ENCODE data around the gene F7. TPM values are rescaled to one million over a fixed set of nuclear protein-coding genes. Genes with fewer than 3 reads are reported as not detected.
"Not testable (repeated sequence)": the region's sequence is repeated elsewhere in the genome, so short reads cannot be mapped to it uniquely, and the experiment has no call there.

F7 gene
- total and polyA plus RNA-seq, 5 donors from 2014 or later = not detected

DNA sequence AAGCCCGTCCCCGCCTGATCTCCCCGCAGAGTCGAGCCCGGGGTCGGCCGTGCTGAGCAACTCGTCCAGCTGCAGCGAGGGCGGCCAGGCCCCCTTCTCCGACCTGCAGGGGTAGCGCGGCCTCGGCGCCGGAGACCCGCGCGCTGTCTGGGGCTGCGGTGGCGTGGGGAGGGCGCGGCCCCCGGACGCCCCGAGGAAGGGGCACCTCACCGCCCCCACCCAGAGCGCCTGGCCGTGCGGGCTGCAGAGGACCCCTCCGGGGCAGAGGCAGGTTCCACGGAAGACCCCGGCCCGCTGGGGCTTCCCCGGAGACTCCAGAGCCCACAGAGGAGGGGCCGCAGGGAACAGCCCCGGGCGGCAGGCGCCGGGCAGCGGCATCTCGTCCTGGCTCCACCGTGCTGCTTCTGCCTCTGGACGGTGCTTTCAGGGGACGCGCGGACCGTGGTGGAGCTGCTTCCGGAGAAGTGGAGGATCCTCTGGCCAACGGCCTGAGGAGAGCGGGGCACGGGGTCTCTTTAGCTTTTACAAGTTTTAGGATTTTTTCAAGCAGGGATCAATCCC is 8.8 kb upstream of the F7 start:
- Mint-ChIP-seq H3K4me1 (no peaks in the 10 kb centered on the region), H3K27me3 (no peaks in the 10 kb centered on the region), H3K4me3 (no peak overlapping the region), H3K27ac (no peak overlapping the region), H3K9me3 (peaks cover 0 to 7% (median 0%) of the 10 kb centered on the region in 7 donors), H3K36me3 (peaks cover 3% of the 10 kb centered on the region)
- H3K27me3 ChIP-seq (ENCODE audit: control insufficient read depth, insufficient read depth, low read length) = no peaks in the 10 kb centered on the region
- H3K27ac ChIP-seq (ENCODE audit: insufficient read depth, low read length, poor library complexity, severe bottlenecking) = no peak overlapping the region
- ATAC-seq (ENCODE audit: low read depth in 2 of 2) (no peak), DNase-seq (no peak)
- no peaks in the 10 kb centered on the region for H3K36me3 ChIP-seq (ENCODE audit: control insufficient read depth, insufficient read depth, low read length)
- H3K9me3 ChIP-seq (ENCODE audit: control insufficient read depth in 2 of 2, low read length in 2 of 2) = no peaks in the 10 kb centered on the region
- H3K4me1 ChIP-seq (ENCODE audit: control insufficient read depth, insufficient read depth, low read length, poor library complexity, severe bottlenecking) = no peaks in the 10 kb centered on the region
- H3K4me3 ChIP-seq (ENCODE audit: low read depth, low read length) = no peak overlapping the region

- no peaks in the 10 kb centered on the region for H3K4me1 Mint-ChIP-seq
- H3K36me3 ChIP-seq (ENCODE audit: control insufficient read depth, insufficient read depth, low read length) = no peaks in the 10 kb centered on the region
- H3K36me3 Mint-ChIP-seq = peaks cover 3% of the 10 kb centered on the region
- no peaks in the 10 kb centered on the region for H3K9me3 ChIP-seq (ENCODE audit: control insufficient read depth in 2 of 2, low read length in 2 of 2)
- ATAC-seq (ENCODE audit: low read depth in 2 of 2) (no peak), DNase-seq (no peak)
- no peaks in the 10 kb centered on the region for H3K27me3 Mint-ChIP-seq
- H3K4me3 ChIP-seq (ENCODE audit: low read depth, low read length) = no peak overlapping the region
- H3K4me3 Mint-ChIP-seq = no peak overlapping the region
- H3K9me3 Mint-ChIP-seq = peaks cover 0 to 7% (median 0%) of the 10 kb centered on the region in 7 donors
- H3K27ac Mint-ChIP-seq = peak overlapping the region in 1 of 3 donors; percentile 43
- H3K27me3 ChIP-seq (ENCODE audit: control insufficient read depth, insufficient read depth, low read length) = no peaks in the 10 kb centered on the region
- H3K27ac ChIP-seq (ENCODE audit: insufficient read depth, low read length, poor library complexity, severe bottlenecking) = no peak overlapping the region
- no peaks in the 10 kb centered on the region for H3K4me1 ChIP-seq (ENCODE audit: control insufficient read depth, insufficient read depth, low read length, poor library complexity, severe bottlenecking)
These were observed 7.9 kb upstream of the F7 start for GRCh38 chr13:113097651-113098050.

GRCh38 chr13:113098162-113098732 is 7.3 kb upstream of the F7 start:
- H3K4me1 Mint-ChIP-seq = no peaks in the 10 kb centered on the region
- no peaks in the 10 kb centered on the region for H3K27me3 ChIP-seq (ENCODE audit: control insufficient read depth, insufficient read depth, low read length)
- peak overlapping the region in 1 of 3 donors; percentile 43 for H3K27ac Mint-ChIP-seq
- H3K4me1 ChIP-seq (ENCODE audit: control insufficient read depth, insufficient read depth, low read length, poor library complexity, severe bottlenecking) = no peaks in the 10 kb centered on the region
- no peaks in the 10 kb centered on the region for H3K27me3 Mint-ChIP-seq
- no peaks in the 10 kb centered on the region for H3K36me3 ChIP-seq (ENCODE audit: control insufficient read depth, insufficient read depth, low read length)
- DNase-seq (no peak), ATAC-seq (ENCODE audit: low read depth in 2 of 2) (no peak)
- H3K36me3 Mint-ChIP-seq = peaks cover 3% of the 10 kb centered on the region
- no peak overlapping the region for H3K4me3 Mint-ChIP-seq
- H3K4me3 ChIP-seq (ENCODE audit: low read depth, low read length) = no peak overlapping the region
- peaks cover 0 to 7% (median 0%) of the 10 kb centered on the region in 7 donors for H3K9me3 Mint-ChIP-seq
- no peaks in the 10 kb centered on the region for H3K9me3 ChIP-seq (ENCODE audit: control insufficient read depth in 2 of 2, low read length in 2 of 2)
- H3K27ac ChIP-seq (ENCODE audit: insufficient read depth, low read length, poor library complexity, severe bottlenecking) = no peak overlapping the region

DNA sequence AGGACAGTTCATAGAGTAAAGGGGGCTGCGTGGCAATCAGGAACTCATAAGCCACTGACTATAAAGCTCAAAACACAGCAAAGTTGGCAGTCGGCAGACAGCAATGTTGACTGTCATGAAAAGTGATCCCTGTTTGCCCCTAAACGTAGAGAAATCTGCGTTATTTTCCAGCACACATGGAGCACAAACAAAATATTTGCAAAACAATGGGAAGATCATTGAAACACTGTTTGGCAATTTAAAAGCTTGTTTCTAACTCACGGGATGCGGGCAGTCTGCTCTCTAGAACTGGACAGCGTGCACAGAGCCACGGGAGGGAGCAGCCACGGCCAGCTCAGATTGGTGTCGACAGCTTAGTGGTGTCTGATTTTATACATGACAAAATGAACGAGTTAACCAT is 6.4 kb upstream of the F7 start:
- ATAC-seq (ENCODE audit: low read depth in 2 of 2) (no peak), DNase-seq (no peak)
- no peak overlapping the region for H3K27ac Mint-ChIP-seq
- Histone ChIP-seq H3K4me3 (ENCODE audit: low read depth, low read length) (no peak overlapping the region), H3K4me1 (ENCODE audit: control insufficient read depth, insufficient read depth, low read length, poor library complexity, severe bottlenecking) (no peaks in the 10 kb centered on the region), H3K27me3 (ENCODE audit: control insufficient read depth, insufficient read depth, low read length) (no peaks in the 10 kb centered on the region), H3K27ac (ENCODE audit: insufficient read depth, low read length, poor library complexity, severe bottlenecking) (no peak overlapping the region), H3K9me3 (ENCODE audit: control insufficient read depth in 2 of 2, low read length in 2 of 2) (no peaks in the 10 kb centered on the region), H3K36me3 (ENCODE audit: control insufficient read depth, insufficient read depth, low read length) (no peaks in the 10 kb centered on the region)
- peaks cover 0 to 7% (median 0%) of the 10 kb centered on the region in 7 donors for H3K9me3 Mint-ChIP-seq
- no peaks in the 10 kb centered on the region for H3K4me1 Mint-ChIP-seq
- no peaks in the 10 kb centered on the region for H3K27me3 Mint-ChIP-seq
- peaks cover 3% of the 10 kb centered on the region for H3K36me3 Mint-ChIP-seq
- H3K4me3 Mint-ChIP-seq = no peak overlapping the region

DNA sequence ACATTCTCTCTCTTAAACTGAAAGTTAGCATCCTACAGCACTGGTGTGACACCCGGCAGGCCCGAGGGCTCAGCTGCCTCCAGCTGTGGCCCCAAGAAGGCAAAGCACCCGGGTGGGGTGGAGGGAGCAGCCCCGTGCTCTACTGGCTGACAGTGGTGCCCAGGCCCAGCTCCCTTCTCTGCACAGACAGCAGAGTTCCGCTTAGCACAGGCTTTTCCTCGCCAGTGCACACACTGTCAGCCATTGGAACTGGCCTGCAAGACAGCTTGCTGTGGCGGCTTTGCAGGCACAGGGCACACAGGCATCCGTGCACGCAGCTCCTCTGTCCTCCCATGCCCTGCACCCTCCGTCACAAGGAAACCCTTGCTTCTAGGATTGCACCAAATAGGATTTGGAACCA is 3.3 kb upstream of the F7 start:
- H3K9me3 ChIP-seq (ENCODE audit: control insufficient read depth in 2 of 2, low read length in 2 of 2); DNase-seq; H3K27me3 ChIP-seq (ENCODE audit: control insufficient read depth, insufficient read depth, low read length); H3K4me1 ChIP-seq (ENCODE audit: control insufficient read depth, insufficient read depth, low read length, poor library complexity, severe bottlenecking); ATAC-seq (ENCODE audit: low read depth in 2 of 2); H3K36me3 ChIP-seq (ENCODE audit: control insufficient read depth, insufficient read depth, low read length); H3K36me3 Mint-ChIP-seq; H3K4me1 Mint-ChIP-seq; H3K4me3 ChIP-seq (ENCODE audit: low read depth, low read length); H3K27ac Mint-ChIP-seq; H3K27me3 Mint-ChIP-seq; H3K4me3 Mint-ChIP-seq; H3K9me3 Mint-ChIP-seq; H3K27ac ChIP-seq (ENCODE audit: insufficient read depth, low read length, poor library complexity, severe bottlenecking): not testable (repeated sequence)

GRCh38 chr13:113102727-113103126 is 2.9 kb upstream of the F7 start:
- no peaks in the 10 kb centered on the region for H3K27me3 ChIP-seq (ENCODE audit: control insufficient read depth, insufficient read depth, low read length)
- H3K27me3 Mint-ChIP-seq = no peaks in the 10 kb centered on the region
- no peaks in the 10 kb centered on the region for H3K9me3 ChIP-seq (ENCODE audit: control insufficient read depth in 2 of 2, low read length in 2 of 2)
- ATAC-seq (ENCODE audit: low read depth in 2 of 2) (no peak), DNase-seq (no peak)
- H3K9me3 Mint-ChIP-seq = peaks cover 0 to 5% (median 0%) of the 10 kb centered on the region in 7 donors
- no peak overlapping the region for H3K27ac ChIP-seq (ENCODE audit: insufficient read depth, low read length, poor library complexity, severe bottlenecking)
- no peaks in the 10 kb centered on the region for H3K36me3 Mint-ChIP-seq
- H3K36me3 ChIP-seq (ENCODE audit: control insufficient read depth, insufficient read depth, low read length) = no peaks in the 10 kb centered on the region
- H3K4me1 Mint-ChIP-seq = no peaks in the 10 kb centered on the region
- no peak overlapping the region for H3K27ac Mint-ChIP-seq
- H3K4me3 Mint-ChIP-seq = peak overlapping the region in 1 of 4 donors; percentile 62
- no peak overlapping the region for H3K4me3 ChIP-seq (ENCODE audit: low read depth, low read length)
- H3K4me1 ChIP-seq (ENCODE audit: control insufficient read depth, insufficient read depth, low read length, poor library complexity, severe bottlenecking) = no peaks in the 10 kb centered on the region

GRCh38 chr13:113103646-113104045 is 1.9 kb upstream of the F7 start:
- no peaks in the 10 kb centered on the region for H3K27me3 Mint-ChIP-seq
- no peaks in the 10 kb centered on the region for H3K27me3 ChIP-seq (ENCODE audit: control insufficient read depth, insufficient read depth, low read length)
- no peaks in the 10 kb centered on the region for H3K4me1 ChIP-seq (ENCODE audit: control insufficient read depth, insufficient read depth, low read length, poor library complexity, severe bottlenecking)
- H3K4me3 Mint-ChIP-seq = no peak overlapping the region
- H3K36me3 ChIP-seq (ENCODE audit: control insufficient read depth, insufficient read depth, low read length) = no peaks in the 10 kb centered on the region
- H3K27ac ChIP-seq (ENCODE audit: insufficient read depth, low read length, poor library complexity, severe bottlenecking) = no peak overlapping the region
- H3K36me3 Mint-ChIP-seq = no peaks in the 10 kb centered on the region
- ATAC-seq (ENCODE audit: low read depth in 2 of 2) (no peak), DNase-seq (no peak)
- no peaks in the 10 kb centered on the region for H3K4me1 Mint-ChIP-seq
- H3K9me3 ChIP-seq (ENCODE audit: control insufficient read depth in 2 of 2, low read length in 2 of 2) = no peaks in the 10 kb centered on the region
- H3K27ac Mint-ChIP-seq = no peak overlapping the region
- H3K4me3 ChIP-seq (ENCODE audit: low read depth, low read length) = no peak overlapping the region
- peaks cover 0 to 3% (median 0%) of the 10 kb centered on the region in 7 donors for H3K9me3 Mint-ChIP-seq

- Histone ChIP-seq H3K27me3 (ENCODE audit: control insufficient read depth, insufficient read depth, low read length) (no peaks in the 10 kb centered on the region), H3K4me1 (ENCODE audit: control insufficient read depth, insufficient read depth, low read length, poor library complexity, severe bottlenecking) (peaks cover 10% of the 10 kb centered on the region), H3K36me3 (ENCODE audit: control insufficient read depth, insufficient read depth, low read length) (no peaks in the 10 kb centered on the region), H3K9me3 (ENCODE audit: control insufficient read depth in 2 of 2, low read length in 2 of 2) (no peaks in the 10 kb centered on the region), H3K27ac (ENCODE audit: insufficient read depth, low read length, poor library complexity, severe bottlenecking) (no peak overlapping the region), H3K4me3 (ENCODE audit: low read depth, low read length) (no peak overlapping the region)
- H3K27ac Mint-ChIP-seq = no peak overlapping the region
- no peaks in the 10 kb centered on the region for H3K36me3 Mint-ChIP-seq
- H3K4me3 Mint-ChIP-seq = no peak overlapping the region
- no peaks in the 10 kb centered on the region for H3K27me3 Mint-ChIP-seq
- H3K4me1 Mint-ChIP-seq = peaks cover 0 to 4% (median 0%) of the 10 kb centered on the region in 4 donors
- DNase-seq (no peak), ATAC-seq (ENCODE audit: low read depth in 2 of 2) (no peak)
- peaks cover 0 to 3% (median 0%) of the 10 kb centered on the region in 7 donors for H3K9me3 Mint-ChIP-seq
These were observed 396 bp downstream of the F7 start for GRCh38 chr13:113105921-113106452.
